Ecto neural progenitor cell (in vitro differentiated cells): ENCODE data around the gene CACNG5.

Source experiments
- DNase-seq: peaks from one replicate; pipeline ENCODE4 v3.0.0-alpha.2; 2018; ENCODE audit warnings: low spot score

The CACNG5 gene

DNA sequence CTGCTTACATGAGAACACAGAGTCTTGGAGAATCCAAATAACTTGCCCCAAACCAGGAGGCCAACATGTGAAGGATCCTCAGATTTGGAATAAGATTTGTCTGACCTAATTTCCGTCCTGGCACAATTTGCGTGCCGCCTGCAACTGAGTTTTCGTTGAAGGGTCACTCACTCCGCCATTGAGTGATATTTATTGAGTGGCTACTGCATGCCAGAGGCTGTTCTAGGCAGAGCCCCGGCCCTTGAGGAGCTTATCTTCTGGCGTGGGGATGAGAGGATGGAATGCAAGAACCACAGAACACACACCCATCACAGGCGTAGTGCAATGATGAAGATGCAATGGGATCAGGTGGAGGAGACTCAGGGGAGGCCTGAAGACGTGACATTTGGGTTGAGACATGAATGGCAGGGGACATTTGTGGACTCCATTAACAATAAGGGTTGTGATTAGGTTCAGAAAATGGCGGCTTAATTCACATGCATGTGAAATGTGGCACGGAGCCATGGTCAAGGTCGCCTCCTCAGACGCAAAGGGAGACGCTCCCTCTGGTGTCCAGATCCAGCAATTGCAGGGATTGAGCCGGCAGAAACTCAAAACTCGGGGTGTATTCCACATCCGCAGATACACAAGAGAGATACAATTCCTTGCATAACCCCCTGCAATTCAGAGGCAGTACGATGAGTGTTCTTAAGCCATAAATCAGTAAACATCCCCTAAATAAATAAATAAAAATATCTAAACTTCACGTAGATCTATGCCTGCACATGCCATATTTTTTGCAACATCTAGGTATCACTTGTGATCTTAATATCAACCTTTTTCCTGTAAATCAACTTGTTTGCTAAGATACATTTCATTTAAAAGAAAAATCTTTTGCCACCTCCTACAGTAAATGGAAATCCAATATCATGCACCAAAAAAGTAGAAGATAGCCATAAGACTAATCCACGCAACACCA lies 71.7 kb downstream of the CACNG5 start:
- peak; percentile 73 for DNase-seq

DNA sequence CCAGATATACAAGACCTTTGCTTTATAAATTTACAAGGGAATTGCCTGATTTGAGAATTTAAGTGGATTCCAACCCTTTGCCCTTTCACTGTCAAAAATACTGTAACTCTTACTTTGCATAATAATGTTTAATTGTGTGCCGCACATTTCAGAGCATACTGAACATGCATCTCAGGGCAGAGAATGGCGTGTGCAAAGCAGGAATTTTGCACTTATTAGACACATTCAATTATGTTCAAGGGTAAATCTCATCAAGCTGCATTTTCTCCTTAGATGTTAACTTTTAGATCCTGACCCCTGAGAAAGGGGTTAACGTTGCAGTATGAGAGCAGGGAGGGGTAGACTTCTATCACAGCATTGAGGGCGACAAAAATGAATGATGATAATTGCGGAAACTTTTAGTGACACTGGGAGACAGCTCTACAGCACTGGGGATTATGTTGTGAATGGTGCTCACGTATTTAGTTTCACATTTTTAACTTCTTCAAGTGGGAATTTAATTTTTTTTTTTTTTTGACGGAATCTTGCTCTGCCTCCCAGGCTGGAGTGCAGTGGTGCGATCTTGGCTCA lies 75.0 kb downstream of the CACNG5 start:
- no peak for DNase-seq

DNA sequence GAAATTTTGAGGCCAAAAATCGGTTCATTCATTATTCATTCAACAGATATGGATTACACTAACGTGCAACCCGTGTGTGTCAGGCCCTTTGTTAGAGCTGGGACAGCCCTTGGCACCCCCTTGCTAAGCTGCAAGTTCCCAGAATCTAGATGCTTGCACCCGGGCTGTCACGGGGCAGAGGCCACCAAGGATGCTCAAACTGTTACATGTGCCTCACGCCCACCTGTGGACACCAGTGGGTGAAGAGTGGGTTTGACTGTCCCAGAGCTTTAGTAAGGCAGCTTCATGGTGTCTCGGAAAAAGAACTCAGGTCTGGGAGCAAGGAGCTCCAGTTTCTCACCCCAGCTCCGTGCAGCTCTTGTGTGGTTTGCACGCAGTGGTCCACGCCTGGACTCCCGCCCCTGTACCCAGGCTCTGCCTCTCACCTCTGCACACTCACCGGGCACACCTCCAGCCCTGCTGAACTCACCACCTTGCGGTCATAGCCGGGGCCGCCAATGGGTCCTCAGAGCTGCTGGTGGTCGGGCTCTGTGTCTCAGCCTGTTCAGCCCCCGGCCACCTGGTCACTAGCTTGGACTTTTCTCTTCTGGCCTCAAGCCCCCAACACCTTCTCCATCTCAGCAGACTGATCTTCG lies 75.9 kb downstream of the CACNG5 start:
- no peak for DNase-seq

DNA sequence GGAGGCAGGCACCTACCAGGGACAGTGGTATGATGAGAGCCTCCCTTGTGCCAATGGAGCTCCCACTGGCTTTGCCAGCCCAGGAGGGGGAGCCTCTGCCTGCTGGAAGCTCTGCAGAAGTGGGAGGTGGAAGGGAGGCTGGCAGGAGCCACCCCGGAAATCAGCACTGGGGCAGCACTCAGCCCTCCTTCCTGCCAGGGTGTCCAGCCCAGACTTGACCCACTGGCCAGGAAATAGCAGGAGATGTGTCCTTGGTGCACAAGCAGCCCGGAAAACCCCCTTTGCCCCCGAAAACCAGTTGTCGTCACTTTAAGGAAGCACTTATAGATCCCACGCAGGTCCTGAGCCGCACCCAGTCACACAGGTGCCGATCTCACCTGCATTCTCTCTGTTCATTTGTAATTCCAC lies 80.3 kb downstream of the CACNG5 start:
- DNase-seq = no peak

DNA sequence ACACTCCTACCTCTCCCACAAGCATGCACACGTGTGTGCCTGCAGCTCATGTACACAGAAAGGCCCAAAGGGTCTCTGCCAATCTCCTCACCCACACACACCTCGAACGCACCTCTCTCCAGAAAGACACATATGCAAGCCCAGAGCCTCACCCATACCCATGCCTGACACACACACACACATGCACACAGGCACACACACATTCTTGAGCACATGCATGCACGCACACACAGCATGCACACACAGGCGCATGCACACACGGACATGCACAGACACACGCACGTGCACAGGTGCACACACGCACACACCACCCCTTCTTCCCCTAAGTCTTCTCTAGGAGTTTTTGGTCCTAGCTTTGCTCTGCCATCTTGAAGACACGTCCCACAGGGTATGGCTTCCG lies 80.9 kb downstream of the CACNG5 start:
- no peak for DNase-seq

DNA sequence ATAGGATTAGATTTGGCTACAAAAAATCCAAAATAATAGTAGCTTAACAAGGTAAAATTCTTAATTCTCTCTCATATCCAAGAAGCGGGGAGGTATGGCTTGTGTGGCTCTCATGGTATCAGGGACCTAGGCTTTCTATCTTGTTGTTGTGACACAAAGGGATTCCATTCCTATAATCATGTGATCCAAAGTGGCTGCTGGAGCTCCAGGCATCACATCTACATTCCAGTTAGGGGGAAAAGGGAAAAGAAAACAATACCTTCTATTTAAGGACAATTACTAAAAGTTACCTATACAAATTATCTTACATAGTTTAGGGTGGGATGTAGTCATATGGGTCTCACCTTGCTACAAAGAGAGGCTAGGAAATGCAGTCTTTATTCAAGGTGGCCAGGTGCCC lies 82.0 kb downstream of the CACNG5 start:
- no peak for DNase-seq

DNA sequence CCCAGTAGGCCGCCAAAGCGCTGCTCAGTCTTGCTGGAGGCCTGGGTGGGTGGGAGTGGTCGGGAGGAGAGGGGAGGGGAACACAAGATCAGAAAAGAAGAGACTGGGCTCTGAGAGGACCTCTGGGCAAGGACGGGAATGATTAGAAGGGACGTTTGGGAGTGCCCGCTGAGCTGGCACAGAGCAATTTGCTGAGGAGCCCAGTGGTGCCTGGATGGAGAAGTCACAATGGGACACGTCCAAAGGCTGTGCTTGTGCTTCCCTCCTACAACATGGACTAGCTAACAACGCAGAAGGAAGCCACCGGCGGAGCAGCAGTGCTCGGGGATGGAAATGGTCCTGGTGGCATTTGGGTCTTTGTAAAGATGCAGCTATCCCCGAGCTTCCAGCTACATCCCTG lies 84.0 kb downstream of the CACNG5 start:
- no peak for DNase-seq

DNA sequence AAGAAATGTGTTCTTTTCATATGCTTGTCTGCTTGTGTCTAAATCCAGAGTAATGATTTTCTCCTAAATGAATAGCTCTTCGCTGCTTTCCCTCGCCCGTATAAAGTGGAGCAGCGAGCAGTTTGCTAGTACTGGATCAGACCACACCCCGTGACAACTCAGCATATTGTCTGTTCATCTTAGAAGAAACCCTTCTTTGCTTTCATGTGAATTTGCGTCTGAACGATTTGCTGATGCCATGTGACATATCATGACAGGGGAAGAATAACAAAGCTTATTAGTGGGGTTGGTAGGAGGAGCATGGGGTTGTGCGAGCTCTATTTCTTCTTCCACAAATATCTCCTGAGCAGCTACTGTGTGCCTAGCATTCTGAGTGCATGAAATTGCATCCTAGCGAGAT lies 85.5 kb downstream of the CACNG5 start:
- no peak for DNase-seq

DNA sequence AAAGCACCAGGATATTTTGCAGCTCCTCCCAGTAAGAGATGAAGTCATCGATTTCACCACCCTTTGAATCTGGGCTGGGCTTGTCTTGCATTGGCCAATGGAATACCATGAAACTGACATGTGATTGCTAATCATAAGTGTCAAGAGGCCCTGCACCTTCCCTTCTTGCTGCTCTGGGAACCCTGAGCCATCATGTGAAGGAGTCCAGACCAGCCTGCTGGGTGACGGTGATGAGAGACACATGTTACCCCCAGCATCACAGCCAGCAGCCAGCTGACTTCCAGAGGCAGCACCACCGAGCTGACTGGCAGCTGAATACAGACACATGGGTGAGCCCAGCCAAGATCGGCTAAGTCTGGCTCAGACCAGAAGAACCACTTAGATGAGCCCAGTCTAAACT lies 86.0 kb downstream of the CACNG5 start:
- no peak for DNase-seq

DNA sequence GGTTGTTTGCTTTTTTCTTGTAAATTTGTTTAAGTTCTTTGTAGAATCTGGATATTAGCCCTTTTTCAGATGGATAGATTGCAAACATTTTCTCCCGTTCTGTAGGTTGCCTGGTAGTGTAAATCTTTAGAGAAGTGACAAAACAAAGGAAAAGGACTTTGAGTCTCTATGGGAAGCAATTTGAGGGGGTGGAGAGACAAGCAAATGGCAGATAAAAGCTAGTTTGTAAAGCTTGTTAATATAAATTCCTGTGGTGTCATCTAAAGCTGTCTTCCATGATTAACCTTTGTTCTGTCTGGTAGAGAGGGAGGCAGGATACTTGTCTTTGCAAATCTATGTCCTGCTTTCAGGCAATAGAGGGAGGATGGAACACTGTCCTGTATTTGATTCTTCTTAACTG lies 89.0 kb downstream of the CACNG5 start:
- no peak for DNase-seq

DNA sequence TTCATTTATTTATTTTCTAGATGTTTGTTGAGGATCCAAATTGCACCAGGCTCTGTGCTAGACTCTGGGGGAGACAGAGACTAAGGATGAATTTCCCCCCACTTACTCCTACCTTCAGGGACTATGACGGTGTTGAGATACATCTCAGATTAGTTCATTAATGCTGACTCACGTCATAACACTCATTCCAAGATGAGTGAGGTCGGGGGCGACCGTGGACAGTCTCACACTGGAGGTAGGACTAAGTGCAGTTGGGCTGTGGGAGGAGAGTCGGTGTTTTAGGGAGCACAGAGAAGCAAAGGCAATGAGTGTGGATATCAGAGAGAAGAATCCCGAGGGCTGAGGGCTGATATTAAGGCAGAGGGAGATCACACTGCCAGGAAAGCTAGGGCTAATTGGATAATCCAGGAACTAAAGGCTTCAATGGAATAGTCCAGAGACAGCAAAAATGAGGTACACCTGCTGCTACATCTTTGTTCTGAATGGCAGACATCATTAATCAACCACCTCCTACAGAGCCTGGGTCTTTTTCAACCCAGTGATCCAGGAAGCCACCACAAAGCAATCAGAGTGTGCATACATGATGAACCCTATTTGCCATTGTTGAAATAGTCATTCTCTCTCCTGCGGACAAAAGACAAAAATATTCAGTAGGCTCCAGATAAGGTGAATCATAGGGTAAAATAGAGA lies 91.0 kb downstream of the CACNG5 start:
- no peak for DNase-seq

DNA sequence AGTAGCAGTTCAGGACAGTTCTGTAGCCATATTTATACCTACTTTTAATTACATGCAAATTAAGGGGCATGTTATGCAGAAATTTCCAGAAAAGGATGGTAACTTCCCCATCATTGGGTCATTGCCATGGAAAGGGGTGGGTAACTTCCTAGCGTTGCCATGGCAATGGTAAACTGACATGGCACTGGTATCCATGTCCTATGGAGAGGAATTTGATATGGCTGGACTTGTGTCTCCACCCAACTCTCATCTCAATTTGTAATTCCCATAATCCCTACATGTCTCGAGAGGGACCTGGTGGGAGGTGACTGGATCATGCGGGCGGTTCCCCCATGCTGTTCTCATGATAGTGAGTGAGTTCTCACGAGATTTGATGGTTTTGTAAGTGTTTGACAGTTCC lies 94.0 kb downstream of the CACNG5 start:
- DNase-seq = no peak

DNA sequence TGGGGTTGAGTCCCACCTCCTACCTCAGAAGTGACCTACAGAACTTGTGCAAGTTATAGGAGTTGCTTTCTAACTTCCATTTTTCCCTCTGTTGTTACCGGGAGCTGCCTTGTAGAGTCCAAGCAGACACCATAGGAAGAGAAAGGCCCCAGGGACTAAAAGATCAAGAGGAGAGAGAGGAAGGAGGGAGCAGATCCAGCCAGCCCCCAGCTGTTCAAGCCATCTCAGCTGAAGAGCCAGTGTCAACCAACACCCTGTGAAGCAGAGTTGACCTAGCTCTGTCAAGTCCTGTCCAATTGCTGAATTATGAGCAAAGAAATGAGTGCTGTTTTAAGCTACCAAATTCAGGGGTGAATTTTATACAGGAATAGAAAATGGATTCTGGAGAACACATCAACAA lies 94.7 kb downstream of the CACNG5 start:
- DNase-seq = no peak

DNA sequence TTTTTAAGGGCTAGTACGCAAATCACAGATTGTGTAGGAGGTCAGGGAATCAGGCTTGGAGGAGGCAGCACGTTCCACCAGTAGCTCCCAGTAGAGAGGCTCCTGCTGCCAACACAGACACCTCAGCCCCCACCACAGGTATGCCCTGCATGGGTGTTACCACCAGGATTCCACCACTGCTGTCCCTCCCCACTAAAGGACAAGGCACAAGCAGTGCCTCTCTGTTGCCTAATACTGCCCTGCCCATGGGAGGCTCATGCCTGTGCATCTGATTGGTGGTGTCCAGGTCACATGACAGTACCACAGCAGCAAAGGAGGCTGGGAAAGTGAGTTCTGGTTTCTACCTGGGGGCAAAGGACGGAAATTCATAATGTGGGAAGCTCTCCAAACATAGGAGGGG lies 96.0 kb downstream of the CACNG5 start:
- DNase-seq = no peak

DNA sequence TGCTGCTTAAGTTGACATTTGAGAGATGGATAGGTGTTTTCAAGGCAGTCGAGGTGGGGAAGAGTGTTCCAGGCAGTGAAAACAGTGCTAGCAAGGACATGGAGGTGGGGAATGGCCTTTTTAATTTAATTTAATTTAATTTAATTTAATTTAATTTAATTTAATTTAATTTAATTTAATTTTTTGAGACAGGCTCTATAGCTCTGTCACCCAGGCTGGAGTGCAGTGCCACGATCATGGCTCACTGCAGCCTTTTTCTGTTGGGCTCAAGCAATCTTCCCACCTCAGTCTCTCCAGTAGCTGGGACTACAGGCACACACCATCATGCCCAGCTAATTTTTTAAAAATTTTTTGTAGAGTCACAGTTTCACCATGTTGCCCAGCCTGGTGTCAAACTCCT lies 97.4 kb downstream of the CACNG5 start:
- DNase-seq = no peak

DNA sequence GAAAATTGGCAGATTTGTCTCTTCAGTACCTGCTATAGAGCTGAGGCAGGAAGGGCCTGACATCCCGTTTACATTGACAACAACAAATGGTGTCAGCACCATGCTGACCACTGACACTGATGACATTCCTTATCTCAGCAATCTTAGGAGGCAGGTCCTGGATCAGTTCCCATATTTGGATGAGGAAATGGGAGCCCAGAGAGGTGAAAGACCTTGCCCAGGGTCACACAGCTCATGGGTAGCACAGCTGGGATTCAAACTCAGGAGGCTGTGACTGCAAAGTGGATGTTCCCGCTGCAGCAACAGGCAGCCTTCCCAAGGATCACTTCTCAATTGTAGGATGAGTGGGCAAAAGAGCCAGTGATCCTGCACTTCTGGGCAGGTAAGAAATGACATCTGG lies 99.1 kb downstream of the CACNG5 start:
- DNase-seq = no peak
